Measurements from ENCODE around the gene SNAP29. TPM values are rescaled to one million over a fixed set of nuclear protein-coding genes. Genes with fewer than 3 reads are reported as not detected.
A peak's percentile ranks its signal among the peaks of the same experiment; 100 is the strongest.

The SNAP29 gene
- total RNA-seq, 1 experiment from 2014 or later, result 17.9 TPM

- Histone ChIP-seq H3K9ac (ENCODE audit: extremely low read depth, insufficient read length, low read length) (no peak overlapping the region), H3K9me3 (ENCODE audit: control insufficient read depth, low read depth, low read length) (no peaks in the 10 kb centered on the region), H2AK5ac (ENCODE audit: insufficient read length, low read length) (no peak overlapping the region), H3K4ac (ENCODE audit: low read depth, low read length) (no peak overlapping the region), H3K14ac (ENCODE audit: insufficient read depth, low read length) (no peak overlapping the region), H3K79me1 (ENCODE audit: insufficient read depth, low read depth, low read length, poor library complexity, severe bottlenecking) (peaks cover 8% of the 10 kb centered on the region), H3K23ac (ENCODE audit: insufficient read length, low read depth, low read length) (no peak overlapping the region), H2BK5ac (ENCODE audit: insufficient read length, low read length) (no peak overlapping the region), H4K20me1 (ENCODE audit: control insufficient read depth, insufficient read depth, insufficient read length) (no peaks in the 10 kb centered on the region), H3K27ac (ENCODE audit: insufficient read length, low read depth, low read length) (no peak overlapping the region), H3K4me2 (ENCODE audit: insufficient read depth, insufficient read length, low read length) (no peak overlapping the region), H4K8ac (replicated peaks; ENCODE audit: insufficient read length, low read depth, low read length) (no peak overlapping the region), H4K91ac (ENCODE audit: insufficient read length, low read depth, low read length) (no peak overlapping the region), H3K23me2 (ENCODE audit: insufficient read length, low read depth, low read length, poor library complexity, severe bottlenecking) (no peaks in the 10 kb centered on the region), H3K79me2 (ENCODE audit: insufficient read depth, low read length) (peaks cover 5% of the 10 kb centered on the region; the same call in 1 of the 2 replicates), H3K4me1 (ENCODE audit: insufficient read depth, low read length) (peaks cover 2% of the 10 kb centered on the region; the same call in 1 of the 2 replicates), H2AFZ (ENCODE audit: low read length) (no peak overlapping the region), H2BK20ac (ENCODE audit: low read depth, low read length, poor library complexity, severe bottlenecking) (no peak overlapping the region), H3T11ph (ENCODE audit: low read length) (no peak overlapping the region), H3K56ac (ENCODE audit: insufficient read length, low read depth, low read length) (no peak overlapping the region), H2BK120ac (ENCODE audit: low read depth, low read length, poor library complexity, severe bottlenecking) (no peak overlapping the region), H3K18ac (ENCODE audit: insufficient read length, low read depth, low read length) (no peak overlapping the region), H2BK15ac (ENCODE audit: low read depth, low read length) (no peak overlapping the region), H3K27me3 (ENCODE audit: insufficient read depth, low read length) (no peaks in the 10 kb centered on the region), H2BK12ac (ENCODE audit: insufficient read length, low read depth, low read length) (no peak overlapping the region), H4K5ac (ENCODE audit: insufficient read length, low read depth, low read length) (no peak overlapping the region)
- Mint-ChIP-seq H3K27ac (peak overlapping the region in 1 of 3 experiments; percentile 14; a peak in 1 of 7 replicates), H3K9me3 (no peaks in the 10 kb centered on the region), H3K4me3 (no peak overlapping the region), H3K36me3 (ENCODE audit: insufficient read depth in 1 of 3, low read depth in 3 of 3) (no peaks in the 10 kb centered on the region), H3K27me3 (ENCODE audit: low read depth) (no peaks in the 10 kb centered on the region), H3K4me1 (peaks cover 21 to 23% of the 10 kb centered on the region in 2 experiments)
- no peak for DNase-seq
- TF ChIP-seq CTCF (conservative IDR thresholded peaks at IDR 0.05), result no peak
- no CpG with 5 or more reads among the region's 4 CpGs for WGBS (ENCODE audit: extremely low coverage, insufficient read length, low lambda C conversion rate)
Observed at GRCh38 chr22:20852076-20852475, 6.7 kb upstream of the SNAP29 start.

Measured in H9 (cell line).